ENCODE data around the gene KRT81.

KRT81 gene

GRCh38 chr12:52238916-52239646 is 52.3 kb downstream of the KRT81 start:
- no peak for DNase-seq

GRCh38 chr12:52238207-52238840 is 53.0 kb downstream of the KRT81 start:
- no peak for DNase-seq

DNA sequence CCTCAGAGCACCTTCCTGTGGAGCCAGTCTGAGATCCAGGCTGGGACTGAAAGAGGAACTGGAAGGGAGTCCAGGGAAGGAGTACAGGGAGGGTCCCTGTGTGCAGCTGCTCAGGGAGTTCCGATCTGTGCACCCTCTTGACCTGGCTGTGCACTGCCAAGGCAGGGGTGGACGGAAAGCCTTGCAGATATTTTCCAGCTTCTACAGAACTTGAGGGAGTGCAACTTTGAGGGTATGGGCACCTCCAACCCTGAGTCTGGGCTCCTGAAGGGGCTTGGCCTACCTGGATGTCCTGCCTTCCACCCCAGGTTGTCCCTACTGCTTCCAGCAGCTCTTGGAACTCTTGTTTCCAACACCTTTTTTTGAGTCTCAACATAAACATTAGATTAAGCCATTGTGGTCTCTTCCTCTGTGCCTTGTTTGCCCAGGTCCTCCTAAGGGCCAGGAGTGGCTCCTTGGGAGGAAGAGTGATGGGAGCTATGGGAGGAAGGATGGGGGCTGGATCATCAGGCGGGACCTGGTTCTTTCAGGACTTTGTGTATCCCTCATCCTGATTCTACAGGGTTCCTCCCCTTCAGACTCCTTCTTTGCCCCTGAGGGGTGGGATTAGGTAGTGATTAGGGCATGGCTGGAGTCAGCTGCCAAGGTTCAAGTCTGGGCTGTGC is 54.8 kb downstream of the KRT81 start:
- no peak for DNase-seq
